GM23338 (cell line): ENCODE data around the gene XYLT1. TPM values are rescaled to one million over a fixed set of nuclear protein-coding genes. Genes with fewer than 3 reads are reported as not detected.

Experiments
- ATAC-seq: fragments of 200-7000 bp; cut with Tn5 transposase; 3 replicates; pipeline ENCODE4 v1.9.1; 2020
- DNase-seq: peaks from one replicate; pipeline ENCODE4 v3.0.0-alpha.2; 2015; ENCODE audit warnings: low spot score
- H2AFZ ChIP-seq: fragments of 200-600 bp; sonication (generic); 2 replicates; pipeline ENCODE4 v1.8.0; 2016; ENCODE audit warnings: antibody characterized with exemption, mild to moderate bottlenecking, moderate library complexity
- H3F3A ChIP-seq: fragments of 200-600 bp; sonication (generic); replicated peaks from 2 replicates; pipeline ENCODE4 v1.8.0; 2017; ENCODE audit warnings: antibody characterized with exemption, mixed run types, low read depth
- H3K27ac ChIP-seq: fragments of 200-600 bp; sonication (generic); 2 replicates; pipeline ENCODE4 v1.6.1; 2016; ENCODE audit warnings: low read depth
- H3K27me3 ChIP-seq: fragments of 200-600 bp; sonication (generic); 2 replicates; pipeline ENCODE4 v1.8.0; 2016; ENCODE audit warnings: mild to moderate bottlenecking, mixed run types, moderate library complexity; ENCODE audit not compliant: insufficient read depth
- H3K36me3 ChIP-seq: fragments of 200-600 bp; sonication (generic); 2 replicates; pipeline ENCODE4 v1.8.0; 2016; ENCODE audit warnings: mild to moderate bottlenecking; ENCODE audit not compliant: insufficient read depth
- H3K4me1 ChIP-seq: fragments of 200-600 bp; sonication (generic); 2 replicates; pipeline ENCODE4 v1.8.0; 2016; ENCODE audit warnings: mild to moderate bottlenecking, moderate library complexity; ENCODE audit not compliant: insufficient read depth
- H3K4me2 ChIP-seq: fragments of 200-600 bp; sonication (generic); 2 replicates; pipeline ENCODE4 v1.7.1; 2017; ENCODE audit warnings: mixed run types
- H3K4me3 ChIP-seq: fragments of 200-600 bp; sonication (generic); 2 replicates; pipeline ENCODE4 v1.6.1; 2016; ENCODE audit warnings: mixed run types
- H3K79me2 ChIP-seq: fragments of 200-600 bp; sonication (generic); replicated peaks from 2 replicates; pipeline ENCODE4 v1.8.0; 2017; ENCODE audit warnings: mild to moderate bottlenecking; ENCODE audit not compliant: insufficient read depth
- H3K9me2 ChIP-seq: fragments of 200-600 bp; sonication (generic); 2 replicates; pipeline ENCODE4 v1.8.0; 2017; ENCODE audit not compliant: insufficient read depth
- H4K20me1 ChIP-seq: fragments of 200-600 bp; sonication (generic); replicated peaks from 2 replicates; pipeline ENCODE4 v1.8.0; 2017; ENCODE audit warnings: mild to moderate bottlenecking; ENCODE audit not compliant: insufficient read depth
- H3K27ac Mint-ChIP-seq: 2 replicates; pipeline ENCODE4 v1.8.0; 2020; ENCODE audit warnings: inconsistent platforms, mild to moderate bottlenecking, moderate library complexity, mixed read lengths
- H3K27me3 Mint-ChIP-seq: 3 replicates; pipeline ENCODE4 v1.8.0; 2022; ENCODE audit warnings: low read depth, mild to moderate bottlenecking, moderate library complexity, mixed read lengths, inconsistent platforms; ENCODE audit not compliant: insufficient read depth, poor library complexity
- H3K36me3 Mint-ChIP-seq: 3 replicates; pipeline ENCODE4 v1.8.0; 2021; ENCODE audit warnings: low read depth, mild to moderate bottlenecking, inconsistent platforms, moderate library complexity, mixed read lengths
- H3K4me1 Mint-ChIP-seq: 3 replicates; pipeline ENCODE4 v1.8.0; 2020; ENCODE audit warnings: mild to moderate bottlenecking, inconsistent platforms, mixed read lengths
- H3K4me3 Mint-ChIP-seq: 3 replicates; pipeline ENCODE4 v1.8.0; 2021; ENCODE audit warnings: moderate library complexity, mild to moderate bottlenecking, inconsistent platforms, mixed read lengths
- H3K9me3 Mint-ChIP-seq: 3 replicates; pipeline ENCODE4 v1.8.0; 2020; ENCODE audit warnings: moderate library complexity, mild to moderate bottlenecking, inconsistent platforms, mixed read lengths
- CREB1 ChIP-seq: fragments of 250-450 bp; sonication (Bioruptor Pico); IDR thresholded peaks from 2 replicates; pipeline ENCODE4 v1.5.0; 2020; ENCODE audit warnings: low read depth, mild to moderate bottlenecking, moderate library complexity
- EZH2 ChIP-seq: fragments of 200-600 bp; sonication (generic); IDR thresholded peaks from one replicate; pipeline ENCODE4 v1.8.0; 2017; ENCODE audit warnings: antibody characterized with exemption, mild to moderate bottlenecking, low read depth; ENCODE audit not compliant: unreplicated experiment
- EZH2phosphoT487 ChIP-seq: fragments of 200-600 bp; sonication (generic); IDR thresholded peaks from one replicate; pipeline ENCODE4 v1.8.1; 2018; ENCODE audit warnings: antibody characterized with exemption; ENCODE audit not compliant: unreplicated experiment
- JUNB ChIP-seq: IDR thresholded peaks from one replicate; pipeline ENCODE4 v1.6.1; 2016; ENCODE audit warnings: antibody characterized with exemption; ENCODE audit not compliant: unreplicated experiment
- NANOG ChIP-seq: IDR thresholded peaks from 2 replicates; pipeline ENCODE4 v1.6.1; 2016; ENCODE audit warnings: antibody characterized with exemption, borderline replicate concordance
- ZNF114 ChIP-seq: fragments of 250-450 bp; sonication (Bioruptor Pico); IDR thresholded peaks from 2 replicates; pipeline ENCODE4 v1.5.0; 2020; ENCODE audit warnings: mild to moderate bottlenecking, moderate library complexity
- polyA plus RNA-seq: library from polyadenylated mRNA; unstranded; fragments of >200 nt; fragmentation: Nextera tagmentation; extraction: Ambion mirVana; gene quantifications from 2 replicates; pipeline ENCODE4 v1.2.1, GENCODE V29; 2016
- total RNA-seq: library from RNA; depleted of rRNA; stranded (reverse); fragments of >200 nt; shearing (Covaris generic); gene quantifications from 2 replicates; pipeline ENCODE4 v1.2.3, GENCODE V29; 2014
- TF ChIP-seq, protein P1 (sequence below): fragments of 250-450 bp; sonication (Bioruptor Pico); IDR thresholded peaks from 2 replicates; pipeline ENCODE4 v1.5.0; 2020; ENCODE audit warnings: mild to moderate bottlenecking, moderate library complexity
- TF ChIP-seq, protein P2 (sequence below), 2 experiments: fragments of 200-600 bp in 1 of 2; sonication (generic) in 1 of 2; conservative IDR thresholded peaks; 2 replicates each; pipeline versions ENCODE4 v1.5.1 to v1.6.1; 2016 to 2017; ENCODE audit warnings: antibody characterized with exemption in 2 of 2, low read depth in 2 of 2, mild to moderate bottlenecking in 2 of 2, moderate library complexity in 1 of 2

XYLT1 gene
- total and polyA plus RNA-seq, 2 experiments from 2014 or later, result 3.5 to 24.7 TPM

DNA sequence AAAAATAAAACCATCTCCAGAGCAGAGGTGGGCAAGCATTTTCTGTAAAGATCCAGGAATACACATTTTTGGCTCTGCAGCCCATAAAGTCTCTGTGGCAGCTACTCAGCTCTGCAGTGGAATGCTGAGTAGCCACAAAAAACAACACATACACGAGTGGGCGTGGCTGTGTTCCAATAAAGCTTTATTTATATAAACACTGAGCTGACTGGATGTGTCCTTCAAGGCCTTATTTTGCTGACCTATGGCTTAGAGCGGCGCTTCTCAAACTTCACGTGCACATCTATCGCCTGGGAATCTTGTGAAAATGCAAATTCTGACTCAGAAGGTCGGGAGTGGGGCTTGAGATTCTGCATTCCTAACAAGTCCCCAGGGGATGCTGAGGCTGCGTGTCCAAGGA is 39.7 kb downstream of the XYLT1 start (continued):
- TF ChIP-seq, protein P1, sequence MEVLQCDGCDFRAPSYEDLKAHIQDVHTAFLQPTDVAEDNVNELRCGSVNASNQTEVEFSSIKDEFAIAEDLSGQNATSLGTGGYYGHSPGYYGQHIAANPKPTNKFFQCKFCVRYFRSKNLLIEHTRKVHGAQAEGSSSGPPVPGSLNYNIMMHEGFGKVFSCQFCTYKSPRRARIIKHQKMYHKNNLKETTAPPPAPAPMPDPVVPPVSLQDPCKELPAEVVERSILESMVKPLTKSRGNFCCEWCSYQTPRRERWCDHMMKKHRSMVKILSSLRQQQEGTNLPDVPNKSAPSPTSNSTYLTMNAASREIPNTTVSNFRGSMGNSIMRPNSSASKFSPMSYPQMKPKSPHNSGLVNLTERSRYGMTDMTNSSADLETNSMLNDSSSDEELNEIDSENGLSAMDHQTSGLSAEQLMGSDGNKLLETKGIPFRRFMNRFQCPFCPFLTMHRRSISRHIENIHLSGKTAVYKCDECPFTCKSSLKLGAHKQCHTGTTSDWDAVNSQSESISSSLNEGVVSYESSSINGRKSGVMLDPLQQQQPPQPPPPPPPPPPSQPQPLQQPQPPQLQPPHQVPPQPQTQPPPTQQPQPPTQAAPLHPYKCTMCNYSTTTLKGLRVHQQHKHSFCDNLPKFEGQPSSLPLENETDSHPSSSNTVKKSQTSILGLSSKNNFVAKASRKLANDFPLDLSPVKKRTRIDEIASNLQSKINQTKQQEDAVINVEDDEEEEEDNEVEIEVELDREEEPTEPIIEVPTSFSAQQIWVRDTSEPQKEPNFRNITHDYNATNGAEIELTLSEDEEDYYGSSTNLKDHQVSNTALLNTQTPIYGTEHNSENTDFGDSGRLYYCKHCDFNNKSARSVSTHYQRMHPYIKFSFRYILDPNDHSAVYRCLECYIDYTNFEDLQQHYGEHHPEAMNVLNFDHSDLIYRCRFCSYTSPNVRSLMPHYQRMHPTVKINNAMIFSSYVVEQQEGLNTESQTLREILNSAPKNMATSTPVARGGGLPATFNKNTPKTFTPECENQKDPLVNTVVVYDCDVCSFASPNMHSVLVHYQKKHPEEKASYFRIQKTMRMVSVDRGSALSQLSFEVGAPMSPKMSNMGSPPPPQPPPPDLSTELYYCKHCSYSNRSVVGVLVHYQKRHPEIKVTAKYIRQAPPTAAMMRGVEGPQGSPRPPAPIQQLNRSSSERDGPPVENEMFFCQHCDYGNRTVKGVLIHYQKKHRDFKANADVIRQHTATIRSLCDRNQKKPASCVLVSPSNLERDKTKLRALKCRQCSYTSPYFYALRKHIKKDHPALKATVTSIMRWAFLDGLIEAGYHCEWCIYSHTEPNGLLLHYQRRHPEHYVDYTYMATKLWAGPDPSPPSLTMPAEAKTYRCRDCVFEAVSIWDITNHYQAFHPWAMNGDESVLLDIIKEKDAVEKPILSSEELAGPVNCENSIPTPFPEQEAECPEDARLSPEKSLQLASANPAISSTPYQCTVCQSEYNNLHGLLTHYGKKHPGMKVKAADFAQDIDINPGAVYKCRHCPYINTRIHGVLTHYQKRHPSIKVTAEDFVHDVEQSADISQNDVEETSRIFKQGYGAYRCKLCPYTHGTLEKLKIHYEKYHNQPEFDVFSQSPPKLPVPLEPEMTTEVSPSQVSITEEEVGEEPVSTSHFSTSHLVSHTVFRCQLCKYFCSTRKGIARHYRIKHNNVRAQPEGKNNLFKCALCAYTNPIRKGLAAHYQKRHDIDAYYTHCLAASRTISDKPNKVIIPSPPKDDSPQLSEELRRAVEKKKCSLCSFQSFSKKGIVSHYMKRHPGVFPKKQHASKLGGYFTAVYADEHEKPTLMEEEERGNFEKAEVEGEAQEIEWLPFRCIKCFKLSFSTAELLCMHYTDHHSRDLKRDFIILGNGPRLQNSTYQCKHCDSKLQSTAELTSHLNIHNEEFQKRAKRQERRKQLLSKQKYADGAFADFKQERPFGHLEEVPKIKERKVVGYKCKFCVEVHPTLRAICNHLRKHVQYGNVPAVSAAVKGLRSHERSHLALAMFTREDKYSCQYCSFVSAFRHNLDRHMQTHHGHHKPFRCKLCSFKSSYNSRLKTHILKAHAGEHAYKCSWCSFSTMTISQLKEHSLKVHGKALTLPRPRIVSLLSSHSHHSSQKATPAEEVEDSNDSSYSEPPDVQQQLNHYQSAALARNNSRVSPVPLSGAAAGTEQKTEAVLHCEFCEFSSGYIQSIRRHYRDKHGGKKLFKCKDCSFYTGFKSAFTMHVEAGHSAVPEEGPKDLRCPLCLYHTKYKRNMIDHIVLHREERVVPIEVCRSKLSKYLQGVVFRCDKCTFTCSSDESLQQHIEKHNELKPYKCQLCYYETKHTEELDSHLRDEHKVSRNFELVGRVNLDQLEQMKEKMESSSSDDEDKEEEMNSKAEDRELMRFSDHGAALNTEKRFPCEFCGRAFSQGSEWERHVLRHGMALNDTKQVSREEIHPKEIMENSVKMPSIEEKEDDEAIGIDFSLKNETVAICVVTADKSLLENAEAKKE (CRISPR knock-in tag), result no peak

DNA sequence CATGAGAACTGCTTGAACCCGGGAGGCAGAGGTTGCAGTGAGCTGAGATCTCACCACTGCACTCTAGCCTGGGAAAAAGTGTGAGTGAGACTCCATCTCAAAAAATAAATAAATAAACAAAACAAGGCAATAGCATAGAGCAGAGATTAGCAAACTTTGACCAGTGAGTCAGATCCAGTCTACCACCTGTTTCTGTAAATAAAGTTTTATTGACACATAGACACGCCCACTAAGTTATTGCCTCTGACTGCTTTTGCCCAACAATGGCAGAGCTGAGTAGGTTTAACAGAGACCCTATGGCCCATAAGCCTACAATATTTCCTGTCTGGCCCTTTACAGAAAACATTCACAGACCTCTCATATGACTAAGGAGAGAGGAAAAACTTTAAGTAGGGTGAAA is 44.3 kb downstream of the XYLT1 start:
- peaks cover 2% of the 10 kb centered on the region for H3K9me3 Mint-ChIP-seq
- H3K4me1 ChIP-seq, result peaks cover 14% of the 10 kb centered on the region
- no peak overlapping the region for H2AFZ ChIP-seq
- no peaks in the 10 kb centered on the region for H3F3A ChIP-seq
- no peak for ATAC-seq
- H4K20me1 ChIP-seq, result no peaks in the 10 kb centered on the region
- no peak overlapping the region for H3K4me3 ChIP-seq
- H3K36me3 ChIP-seq, result no peaks in the 10 kb centered on the region
- no peak overlapping the region for H3K4me2 ChIP-seq
- peaks cover 19% of the 10 kb centered on the region for H3K36me3 Mint-ChIP-seq
- no peak overlapping the region for H3K27ac ChIP-seq
- no peak overlapping the region for H3K4me3 Mint-ChIP-seq
- peaks cover 39% of the 10 kb centered on the region for H3K4me1 Mint-ChIP-seq
- no peak overlapping the region for H3K27ac Mint-ChIP-seq
- peaks cover 79% of the 10 kb centered on the region for H3K79me2 ChIP-seq
- DNase-seq, result no peak
- H3K27me3 ChIP-seq, result no peaks in the 10 kb centered on the region
- peaks cover 9% of the 10 kb centered on the region for H3K27me3 Mint-ChIP-seq
- H3K9me2 ChIP-seq, result peaks cover 12% of the 10 kb centered on the region; the same call in 1 of the 2 replicates
- TF ChIP-seq ZNF114 (no peak), EZH2 (no peak), CREB1 (no peak), EZH2phosphoT487 (no peak), NANOG (no peak), JUNB (no peak)
- TF ChIP-seq, protein P1 (CRISPR knock-in tag), result no peak
- TF ChIP-seq, protein P2, sequence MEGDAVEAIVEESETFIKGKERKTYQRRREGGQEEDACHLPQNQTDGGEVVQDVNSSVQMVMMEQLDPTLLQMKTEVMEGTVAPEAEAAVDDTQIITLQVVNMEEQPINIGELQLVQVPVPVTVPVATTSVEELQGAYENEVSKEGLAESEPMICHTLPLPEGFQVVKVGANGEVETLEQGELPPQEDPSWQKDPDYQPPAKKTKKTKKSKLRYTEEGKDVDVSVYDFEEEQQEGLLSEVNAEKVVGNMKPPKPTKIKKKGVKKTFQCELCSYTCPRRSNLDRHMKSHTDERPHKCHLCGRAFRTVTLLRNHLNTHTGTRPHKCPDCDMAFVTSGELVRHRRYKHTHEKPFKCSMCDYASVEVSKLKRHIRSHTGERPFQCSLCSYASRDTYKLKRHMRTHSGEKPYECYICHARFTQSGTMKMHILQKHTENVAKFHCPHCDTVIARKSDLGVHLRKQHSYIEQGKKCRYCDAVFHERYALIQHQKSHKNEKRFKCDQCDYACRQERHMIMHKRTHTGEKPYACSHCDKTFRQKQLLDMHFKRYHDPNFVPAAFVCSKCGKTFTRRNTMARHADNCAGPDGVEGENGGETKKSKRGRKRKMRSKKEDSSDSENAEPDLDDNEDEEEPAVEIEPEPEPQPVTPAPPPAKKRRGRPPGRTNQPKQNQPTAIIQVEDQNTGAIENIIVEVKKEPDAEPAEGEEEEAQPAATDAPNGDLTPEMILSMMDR (conservative IDR thresholded peaks at IDR 0.05; ENCODE audit: low read depth in 2 of 2), result no peak
